PC-3 (cell line): ENCODE results near the gene CAPN5. TPM values are rescaled to one million over a fixed set of nuclear protein-coding genes. Genes with fewer than 3 reads are reported as not detected.

Experiments
- ATAC-seq: fragments of 200-7000 bp; cut with Tn5 transposase; 2 replicates; pipeline ENCODE4 v1.9.1; 2020; ENCODE audit warnings: mild to moderate bottlenecking, moderate library complexity
- BruUV-seq: library from RNA; stranded (reverse); fragments of 400-500 nt; replicated peaks from 2 replicates; lab custom pipeline; 2021; lab: Mats Ljungman, UMichigan
- CTCF ChIA-PET: fragments of 300-600 bp; sonication (Branson Sonifier 250); formaldehyde crosslinking; loops from one replicate; lab custom pipeline; 2022; ENCODE audit warnings: antibody characterized with exemption; lab: Charles Lee
- POLR2A ChIA-PET: fragments of 300-600 bp; sonication (Branson Sonifier 250); formaldehyde crosslinking; loops from one replicate; lab custom pipeline; 2022; ENCODE audit warnings: antibody characterized with exemption; ENCODE audit not compliant: unreplicated experiment; lab: Charles Lee
- DNase-seq: peaks from one replicate; pipeline ENCODE4 v3.0.0-alpha.2; 2015
- H2AFZ ChIP-seq: fragments of 300-600 bp; sonication (generic); 2 replicates; pipeline ENCODE4 v1.6.0; 2016; ENCODE audit warnings: antibody characterized with exemption, low read length
- H3F3A ChIP-seq: fragments of 300-600 bp; sonication (generic); one replicate; pipeline ENCODE4 v1.6.0; 2017; ENCODE audit warnings: antibody characterized with exemption, low read length, control low read depth, mild to moderate bottlenecking; ENCODE audit not compliant: unreplicated experiment
- H3K27ac ChIP-seq: fragments of 300-600 bp; sonication (generic); 2 replicates; pipeline ENCODE4 v1.5.1; 2016; ENCODE audit warnings: mild to moderate bottlenecking, low read length
- H3K27me3 ChIP-seq: fragments of 300-600 bp; sonication (generic); 2 replicates; pipeline ENCODE4 v1.6.1; 2016; ENCODE audit warnings: low read length, mixed read lengths
- H3K36me3 ChIP-seq: fragments of 300-600 bp; sonication (generic); 2 replicates; pipeline ENCODE4 v1.6.1; 2016; ENCODE audit warnings: low read depth, mixed run types, low read length, mixed read lengths
- H3K4me1 ChIP-seq: fragments of 300-600 bp; sonication (generic); 2 replicates; pipeline ENCODE4 v1.5.1; 2016; ENCODE audit warnings: low read length; ENCODE audit not compliant: insufficient read depth
- H3K4me2 ChIP-seq: fragments of 300-600 bp; sonication (generic); 2 replicates; pipeline ENCODE4 v1.6.0; 2016; ENCODE audit warnings: low read length
- H3K4me3 ChIP-seq: fragments of 300-600 bp; sonication (generic); 2 replicates; pipeline ENCODE4 v1.5.1; 2016; ENCODE audit warnings: mild to moderate bottlenecking, low read length, mixed read lengths
- H3K79me2 ChIP-seq: fragments of 300-600 bp; sonication (generic); 2 replicates; pipeline ENCODE4 v1.6.1; 2017; ENCODE audit warnings: low read length, mixed read lengths
- H3K9ac ChIP-seq: fragments of 300-600 bp; sonication (generic); 2 replicates; pipeline ENCODE4 v1.6.0; 2016; ENCODE audit warnings: mild to moderate bottlenecking, low read length
- H3K9me2 ChIP-seq: fragments of 300-600 bp; sonication (generic); replicated peaks from 2 replicates; pipeline ENCODE4 v1.6.1; 2016; ENCODE audit warnings: mixed run types, low read length, mixed read lengths
- H3K9me3 ChIP-seq: fragments of 300-600 bp; sonication (generic); 2 replicates; pipeline ENCODE4 v1.6.1; 2016; ENCODE audit warnings: low read length, mixed read lengths
- H4K20me1 ChIP-seq: fragments of 300-600 bp; sonication (generic); 2 replicates; pipeline ENCODE4 v1.6.1; 2016; ENCODE audit warnings: low read length, mixed read lengths
- CTCF ChIP-seq: fragments of 300-600 bp; sonication (generic); conservative IDR thresholded peaks from 2 replicates; pipeline ENCODE4 v1.5.1; 2017; ENCODE audit warnings: antibody characterized with exemption, low read depth, mild to moderate bottlenecking, low read length
- EZH2 ChIP-seq: fragments of 300-600 bp; sonication (generic); IDR thresholded peaks from one replicate; pipeline ENCODE4 v1.6.1; 2017; ENCODE audit warnings: antibody characterized with exemption, mild to moderate bottlenecking, low read length; ENCODE audit not compliant: unreplicated experiment
- EZH2phosphoT487 ChIP-seq: fragments of 300-600 bp; sonication (generic); IDR thresholded peaks from 2 replicates; pipeline ENCODE4 v1.6.1; 2018; ENCODE audit warnings: mild to moderate bottlenecking, antibody characterized with exemption, low read length, borderline replicate concordance
- intact Hi-C: fragments of 100-400 bp; cut with micrococcal nuclease; formaldehyde crosslinking; loops from 2 replicates; pipeline ENCODE4 v1.9.0; 2023
- total RNA-seq: library from RNA; depleted of rRNA; stranded (reverse); fragments of >200 nt; gene quantifications from 2 replicates; pipeline ENCODE4 v1.2.3, GENCODE V29; 2014

CAPN5 gene
- total RNA-seq, 1 experiment from 2014 or later = 6.3 TPM

DNA sequence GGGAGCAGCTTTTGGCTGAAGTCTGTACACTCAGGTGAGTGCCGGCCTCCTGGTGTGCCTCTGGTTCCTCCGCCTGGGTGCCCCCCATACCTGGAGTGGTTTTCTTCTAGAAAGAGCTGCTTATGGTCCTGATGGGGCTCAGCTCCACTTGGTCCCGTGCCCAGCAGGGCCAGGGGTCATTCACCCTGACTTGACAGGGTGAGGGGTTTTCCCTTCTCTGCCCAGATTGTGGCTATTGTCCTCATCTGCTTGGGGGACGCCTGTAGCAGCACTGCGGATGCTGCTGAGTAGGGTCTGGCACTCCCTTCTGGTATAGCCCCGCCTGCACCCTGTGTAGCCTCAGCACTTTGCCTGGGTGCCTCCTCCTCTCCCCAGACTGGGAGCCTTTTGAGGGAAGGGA lies 44.1 kb downstream of the CAPN5 start:
- intact Hi-C loops = loop anchor here (10.0 kb wide), 1 partner anchor 306 kb away; no protein-coding TSS in a partner anchor
- Histone ChIP-seq H3K4me1 (peaks cover 58% of the 10 kb centered on the region), H3K27ac (peak overlapping the region; percentile 69), H4K20me1 (no peaks in the 10 kb centered on the region), H3K4me3 (no peak overlapping the region), H2AFZ (no peak overlapping the region), H3K36me3 (no peaks in the 10 kb centered on the region), H3K27me3 (no peaks in the 10 kb centered on the region), H3K79me2 (no peaks in the 10 kb centered on the region), H3K9me3 (no peaks in the 10 kb centered on the region), H3K4me2 (peak overlapping the region; percentile 13; the same call in 1 of the 2 replicates), H3F3A (no peaks in the 10 kb centered on the region), H3K9ac (peak overlapping the region; percentile 6; the same call in 1 of the 2 replicates), H3K9me2 (no peaks in the 10 kb centered on the region)
- ATAC-seq (no peak), DNase-seq (no peak)
- ChIA-PET CTCF (interaction anchor here (0.6 kb wide), 1 partner anchor 64 kb away, joined by 3 read pairs; no protein-coding TSS in a partner anchor), POLR2A (no interaction called here)
- BruUV-seq = no TSS peak
- no peak for TF ChIP-seq EZH2phosphoT487
- TF ChIP-seq EZH2 = no peak
- no peak for TF ChIP-seq CTCF

DNA sequence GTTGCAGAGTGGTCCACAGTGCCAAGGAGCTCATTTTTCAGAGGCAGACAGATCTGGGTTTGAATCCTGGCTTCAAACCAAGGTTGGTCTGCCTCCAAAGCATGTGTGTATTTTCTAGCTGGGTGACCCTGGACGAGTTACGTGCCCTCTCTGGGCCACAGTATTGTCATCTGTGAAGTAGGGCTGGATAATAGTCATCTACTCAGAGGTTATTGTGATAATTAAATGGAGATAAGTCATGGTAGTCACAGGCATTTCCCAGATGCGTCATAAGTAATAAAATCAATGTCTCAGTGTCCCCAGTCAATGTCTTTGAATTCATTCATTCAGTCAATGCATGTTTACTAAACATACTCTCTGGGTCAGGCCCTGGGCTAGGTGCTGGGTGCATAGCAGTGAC lies 44.5 kb downstream of the CAPN5 start:
- Histone ChIP-seq H3K27me3 (no peaks in the 10 kb centered on the region), H4K20me1 (no peaks in the 10 kb centered on the region), H2AFZ (no peak overlapping the region), H3F3A (no peaks in the 10 kb centered on the region), H3K27ac (peak overlapping the region; percentile 69), H3K36me3 (no peaks in the 10 kb centered on the region), H3K4me2 (peak overlapping the region; percentile 13; the same call in 1 of the 2 replicates), H3K4me3 (no peak overlapping the region), H3K9ac (no peak overlapping the region; the same call in 1 of the 2 replicates), H3K9me2 (no peaks in the 10 kb centered on the region), H3K79me2 (no peaks in the 10 kb centered on the region), H3K4me1 (peaks cover 54% of the 10 kb centered on the region), H3K9me3 (no peaks in the 10 kb centered on the region)
- DNase-seq = peak; percentile 78
- CTCF ChIA-PET = interaction anchor here (0.6 kb wide), 1 partner anchor 65 kb away, joined by 3 read pairs; no protein-coding TSS in a partner anchor
- no peak for TF ChIP-seq CTCF
- no peak for TF ChIP-seq EZH2
- no peak for TF ChIP-seq EZH2phosphoT487
- POLR2A ChIA-PET = no interaction called here
- ATAC-seq = peak; percentile 16; the same call in 1 of the 2 replicates
- intact Hi-C loops = loop anchor here (10.0 kb wide), 1 partner anchor 306 kb away; no protein-coding TSS in a partner anchor
- BruUV-seq = no TSS peak

DNA sequence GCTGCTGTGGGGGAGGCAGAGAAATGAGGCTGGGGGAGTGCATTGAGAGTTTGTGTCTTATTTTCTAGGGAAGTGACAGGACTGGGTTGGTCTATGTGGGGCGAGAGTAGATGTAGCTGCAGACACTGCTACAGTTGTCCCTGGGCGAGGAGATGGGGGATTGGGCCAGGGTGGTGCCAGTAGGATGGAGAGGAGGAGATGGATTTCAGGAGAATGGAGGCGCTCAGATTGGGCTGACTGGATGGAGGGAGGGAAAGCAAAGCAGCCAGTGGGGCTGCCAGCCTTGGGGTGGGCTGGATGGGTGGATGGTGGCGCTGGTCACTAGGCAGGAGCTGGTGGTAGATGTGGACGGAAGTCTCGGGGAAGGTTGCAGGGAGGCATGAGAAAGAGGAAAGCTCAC lies 45.2 kb downstream of the CAPN5 start:
- ATAC-seq (no peak), DNase-seq (no peak)
- intact Hi-C loops = loop anchor here (10.0 kb wide), 1 partner anchor 307 kb away; no protein-coding TSS in a partner anchor
- Histone ChIP-seq H3K4me3 (no peak overlapping the region), H3K9me3 (no peaks in the 10 kb centered on the region), H3F3A (no peaks in the 10 kb centered on the region), H3K79me2 (no peaks in the 10 kb centered on the region), H3K27ac (peak overlapping the region; percentile 67), H4K20me1 (no peaks in the 10 kb centered on the region), H3K36me3 (no peaks in the 10 kb centered on the region), H2AFZ (no peak overlapping the region), H3K27me3 (no peaks in the 10 kb centered on the region), H3K4me1 (peaks cover 47% of the 10 kb centered on the region), H3K9ac (no peak overlapping the region), H3K9me2 (no peaks in the 10 kb centered on the region), H3K4me2 (no peak overlapping the region)
- TF ChIP-seq EZH2phosphoT487 (no peak), EZH2 (no peak), CTCF (no peak)
- no TSS peak for BruUV-seq
- CTCF ChIA-PET = interaction anchor here (0.6 to 1.1 kb wide), 2 partner anchors 64 to 404 kb away, joined by 3 read pairs; no protein-coding TSS in a partner anchor
- POLR2A ChIA-PET = no interaction called here
